Fibroblast of skin of scalp (primary cell): Measurements from ENCODE around the gene ANKRD6. TPM values are rescaled to one million over a fixed set of nuclear protein-coding genes. Genes with fewer than 3 reads are reported as not detected.
"Not testable (repeated sequence)": the region's sequence is repeated elsewhere in the genome, so short reads cannot be mapped to it uniquely, and the experiment has no call there.

ENCODE experiments used
- DNase-seq: peaks from one replicate; pipeline ENCODE4 v3.0.0-alpha.2; 2013
- polyA plus RNA-seq, 2 experiments: library from polyadenylated mRNA; unstranded; fragments of 120-200 nt; gene quantifications; one replicate each; pipeline ENCODE4 v1.2.1, GENCODE V29; 2013; ENCODE audit not compliant: insufficient read length in 2 of 2

ANKRD6 gene
- polyA plus RNA-seq (2013, experiment 1 of 2; ENCODE audit: insufficient read length) = 8.5 TPM
- polyA plus RNA-seq (2013, experiment 2 of 2; ENCODE audit: insufficient read length) = 7.1 TPM

- DNase-seq = peak; percentile 60
Measured at GRCh38 chr6:89432875-89433251, at the start of gene ANKRD6. ANKRD6 (plus strand) TSS chr6:89433152; CDS start chr6:89566977, 133,825 bp downstream.

- peak; percentile 22 for DNase-seq
Measured at GRCh38 chr6:89385156-89385667, 47.7 kb upstream of the ANKRD6 start.

- no peak for DNase-seq
Measured at GRCh38 chr6:89385846-89386245, 47.1 kb upstream of the ANKRD6 start.

DNA sequence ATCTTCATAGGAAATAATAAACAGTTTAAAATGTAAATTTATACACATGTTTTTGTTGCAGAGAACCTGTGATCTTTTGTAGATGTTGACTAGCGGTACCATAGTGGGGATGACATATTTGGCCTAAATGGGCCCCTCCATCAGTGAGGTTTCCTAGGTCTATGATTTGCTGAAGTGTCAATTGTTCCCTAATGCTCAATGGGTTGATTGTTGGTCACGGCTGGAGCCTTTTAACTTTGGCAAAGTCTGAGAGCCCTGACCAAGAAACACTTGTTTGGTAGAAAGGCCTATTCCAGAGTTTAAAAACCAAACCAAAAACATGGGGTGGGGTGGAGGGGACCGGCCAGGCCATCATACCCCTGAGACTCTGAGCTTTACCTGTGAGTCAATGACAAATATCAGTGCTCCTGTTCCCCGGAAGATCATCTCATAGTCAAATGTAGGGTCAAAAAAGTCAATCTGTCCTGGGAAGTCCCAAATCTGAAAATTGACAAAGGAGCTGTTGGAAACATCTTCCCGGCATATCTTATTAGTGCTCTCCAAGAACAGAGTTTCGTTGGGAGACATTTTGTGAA is 45.9 kb upstream of the ANKRD6 start:
- no peak for DNase-seq

DNA sequence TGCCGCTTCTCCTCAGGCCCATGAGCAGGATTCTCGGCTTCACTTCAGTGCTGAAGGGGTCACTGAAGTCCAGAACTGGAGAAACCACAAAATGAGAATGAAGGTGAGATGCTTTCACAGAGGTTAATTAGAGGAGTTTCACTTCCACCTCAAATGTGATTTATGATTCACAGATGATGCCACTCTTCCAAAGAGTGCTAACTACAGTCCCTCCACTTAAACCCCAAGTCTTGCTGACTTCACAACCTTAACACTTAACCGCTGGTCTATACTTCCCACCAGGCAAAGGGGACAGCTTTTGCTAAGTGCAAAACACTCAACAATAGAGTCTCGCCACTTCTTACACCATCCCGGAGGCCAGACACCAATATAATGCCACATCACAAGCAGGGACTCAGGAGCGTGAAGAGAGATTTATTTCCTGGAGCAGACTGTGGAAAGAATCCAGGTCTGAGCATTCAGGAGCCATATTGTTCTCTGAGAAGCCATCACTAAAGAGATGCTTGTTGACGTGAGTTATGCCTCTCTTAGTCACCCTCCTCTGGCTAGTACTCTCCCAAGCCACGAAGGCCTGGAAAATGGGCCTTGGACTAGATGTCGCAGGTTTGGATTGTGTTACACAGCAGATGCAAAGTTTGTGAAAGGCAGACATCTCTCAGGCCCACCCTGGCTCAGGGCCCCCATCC is 45.3 kb upstream of the ANKRD6 start:
- DNase-seq = no peak

GRCh38 chr6:89388846-89389245 is 44.1 kb upstream of the ANKRD6 start:
- DNase-seq = no peak

DNA sequence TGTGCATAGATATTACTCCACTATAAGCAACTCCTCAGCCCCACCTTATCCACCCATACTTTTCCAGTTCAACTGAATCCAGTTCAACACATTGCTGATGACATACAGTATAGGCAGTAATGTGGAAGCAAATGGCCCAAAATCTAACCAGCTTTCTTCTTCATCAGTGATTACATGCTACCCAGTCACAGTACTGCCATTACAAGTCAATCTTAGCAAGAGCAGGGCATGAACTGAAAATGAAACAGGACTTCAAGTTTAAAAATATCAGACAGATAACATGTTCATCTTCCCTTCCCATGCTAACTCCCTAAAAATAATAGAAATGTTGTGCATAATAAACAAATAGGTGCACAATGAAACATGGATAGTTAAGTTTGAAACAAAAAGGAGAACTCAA is 40.1 kb upstream of the ANKRD6 start:
- no peak for DNase-seq

DNA sequence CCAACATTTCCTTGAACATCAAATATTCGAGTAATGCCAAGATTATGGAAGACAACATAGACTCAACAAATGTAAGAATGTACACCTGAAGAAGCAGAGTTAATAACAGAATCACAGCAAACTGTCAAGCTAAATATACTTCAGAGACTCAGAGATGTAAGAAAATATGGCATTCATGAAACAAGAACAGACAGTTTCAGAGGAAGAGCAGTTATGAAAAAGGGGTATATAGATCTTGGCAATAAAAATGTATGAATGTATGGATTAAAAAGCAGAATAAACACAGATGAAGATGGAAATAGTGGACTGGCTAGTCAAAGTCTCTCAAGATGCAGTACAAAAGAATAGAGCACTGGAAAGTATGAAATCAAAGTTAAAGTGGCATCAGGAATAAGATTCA is 39.3 kb upstream of the ANKRD6 start:
- no peak for DNase-seq

- DNase-seq = not testable (repeated sequence)
Measured at GRCh38 chr6:89397884-89398283, 35.1 kb upstream of the ANKRD6 start.

DNA sequence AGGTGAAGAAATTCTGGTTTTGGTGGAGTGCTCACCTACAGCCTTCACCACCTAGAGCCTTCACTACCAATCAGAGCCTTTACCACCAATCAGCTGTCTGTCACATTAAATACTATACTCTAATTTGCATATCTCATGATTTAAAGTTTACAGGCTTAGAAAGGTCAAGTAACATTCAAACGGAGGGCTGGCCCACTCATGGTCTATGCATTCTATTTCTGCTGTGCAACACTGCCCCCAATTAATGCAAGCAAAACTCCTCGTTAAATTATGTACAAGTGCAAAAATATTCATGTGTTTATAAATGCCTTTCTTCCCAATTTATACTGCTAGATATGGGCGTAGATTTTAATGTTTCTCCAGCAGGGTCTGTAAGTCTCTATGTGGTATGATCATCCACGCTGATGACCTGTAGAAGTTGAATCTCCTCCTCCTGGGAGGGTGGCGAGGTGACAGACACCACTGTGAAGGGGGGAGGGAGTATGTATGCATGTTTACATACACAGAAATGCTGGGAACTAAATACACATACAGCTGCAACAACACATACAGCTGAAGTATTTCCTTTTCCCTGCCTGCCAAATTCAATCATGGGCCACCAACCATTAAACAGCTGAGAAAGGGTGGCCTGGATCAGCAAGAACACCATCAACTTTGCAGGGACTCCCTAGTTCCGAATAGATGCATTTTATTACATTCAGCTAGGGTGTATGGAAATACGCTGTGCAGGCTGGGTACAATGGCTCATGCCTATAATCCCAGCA is 34.0 kb upstream of the ANKRD6 start:
- DNase-seq = no peak

DNA sequence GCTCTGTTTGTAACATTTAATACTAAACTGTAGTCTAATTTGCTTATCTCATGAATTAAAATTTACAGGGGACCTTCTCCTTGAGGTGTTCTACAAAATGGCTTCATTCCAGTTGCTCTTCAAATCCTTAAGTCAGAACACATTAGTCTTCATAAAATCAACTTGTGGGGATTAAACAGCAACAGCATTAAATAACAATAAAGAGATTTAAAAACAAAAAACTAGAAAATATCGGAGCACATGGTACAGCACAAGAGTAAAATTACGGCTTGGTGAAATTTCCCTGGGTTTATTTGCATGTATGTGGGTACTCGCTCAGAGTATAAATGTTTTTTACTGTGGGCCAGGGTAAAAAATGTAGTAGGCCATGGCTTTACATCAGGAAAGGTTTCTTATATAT is 32.9 kb upstream of the ANKRD6 start:
- no peak for DNase-seq

DNA sequence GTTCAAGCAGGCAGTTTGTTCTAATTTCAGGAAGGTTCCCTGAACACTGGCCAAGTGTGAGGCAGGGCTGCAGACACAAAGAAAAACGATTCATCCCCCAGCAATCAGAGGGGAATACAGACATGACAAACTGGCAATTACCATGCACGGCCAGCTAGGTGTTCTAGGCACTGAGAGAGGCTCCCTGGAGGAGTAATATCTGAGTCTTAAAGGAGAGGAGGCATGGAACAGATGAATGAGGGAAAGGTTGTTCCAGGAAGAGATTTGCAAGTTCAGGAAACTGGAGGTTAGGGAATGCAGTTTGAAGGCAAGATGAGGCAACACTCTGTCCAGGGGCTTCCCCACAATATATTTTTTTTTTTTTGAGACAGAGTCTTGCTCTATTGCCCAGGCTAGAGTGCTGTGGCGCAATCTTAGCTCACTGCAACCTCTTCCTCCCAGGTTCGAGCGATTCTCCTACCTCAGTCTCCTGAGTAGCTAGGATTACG is 32.0 kb upstream of the ANKRD6 start:
- DNase-seq = no peak

DNA sequence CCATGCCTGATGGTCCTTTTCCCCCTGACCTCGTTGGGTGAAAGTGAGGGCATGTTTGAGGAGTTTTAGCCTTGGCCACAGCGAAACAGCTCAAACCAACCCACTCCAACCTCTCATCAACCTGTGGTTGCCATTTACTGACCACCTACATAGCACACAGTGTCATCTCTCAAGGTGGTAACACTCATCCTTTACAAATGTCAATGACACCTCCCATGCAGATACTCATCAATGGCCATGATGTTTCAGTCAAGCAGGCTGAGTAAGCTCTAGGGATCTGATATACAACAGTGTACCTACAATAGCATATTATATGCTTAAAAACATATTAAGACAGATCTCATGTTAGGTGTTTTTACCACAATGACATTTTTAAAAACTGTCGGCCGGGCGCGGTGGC is 30.2 kb upstream of the ANKRD6 start:
- DNase-seq = no peak

DNA sequence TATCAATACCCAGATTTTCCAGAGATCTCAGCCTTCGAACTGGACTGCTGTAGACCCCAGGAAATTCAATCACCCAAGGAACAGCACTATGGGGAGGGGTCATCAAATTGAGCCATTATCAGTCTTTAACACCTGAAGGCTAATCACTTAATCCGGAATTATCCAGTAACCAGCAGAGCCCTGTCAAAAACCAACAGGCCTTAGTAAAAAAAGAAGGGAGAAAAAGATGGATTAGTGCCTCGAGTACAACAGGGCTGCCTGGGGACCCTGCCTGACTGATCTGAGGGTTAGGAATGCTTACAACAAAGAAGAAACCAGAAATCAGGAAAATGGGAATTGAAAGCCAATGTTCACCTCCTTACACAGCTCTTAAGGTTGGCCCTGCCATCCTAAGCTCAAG is 28.4 kb upstream of the ANKRD6 start:
- DNase-seq = no peak

DNA sequence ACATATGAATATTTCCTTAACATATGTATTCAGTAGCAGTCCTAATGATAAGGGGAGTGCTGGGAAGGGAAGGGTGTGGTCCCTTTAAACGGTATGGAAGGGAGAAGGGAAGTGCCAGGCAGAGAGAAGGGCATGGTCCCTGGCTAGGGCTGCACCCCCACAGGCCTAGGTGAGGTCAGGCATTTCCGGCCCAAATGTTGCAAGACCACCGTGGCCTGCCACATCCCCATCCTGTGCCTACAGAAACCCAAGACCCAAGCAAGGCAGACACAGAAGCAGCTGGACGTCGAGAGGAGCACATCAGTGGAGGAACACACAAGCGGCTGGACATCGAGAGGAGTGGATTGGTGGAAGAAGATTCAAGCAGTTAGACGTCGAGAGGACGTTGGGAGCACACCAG is 26.8 kb upstream of the ANKRD6 start:
- no peak for DNase-seq

DNA sequence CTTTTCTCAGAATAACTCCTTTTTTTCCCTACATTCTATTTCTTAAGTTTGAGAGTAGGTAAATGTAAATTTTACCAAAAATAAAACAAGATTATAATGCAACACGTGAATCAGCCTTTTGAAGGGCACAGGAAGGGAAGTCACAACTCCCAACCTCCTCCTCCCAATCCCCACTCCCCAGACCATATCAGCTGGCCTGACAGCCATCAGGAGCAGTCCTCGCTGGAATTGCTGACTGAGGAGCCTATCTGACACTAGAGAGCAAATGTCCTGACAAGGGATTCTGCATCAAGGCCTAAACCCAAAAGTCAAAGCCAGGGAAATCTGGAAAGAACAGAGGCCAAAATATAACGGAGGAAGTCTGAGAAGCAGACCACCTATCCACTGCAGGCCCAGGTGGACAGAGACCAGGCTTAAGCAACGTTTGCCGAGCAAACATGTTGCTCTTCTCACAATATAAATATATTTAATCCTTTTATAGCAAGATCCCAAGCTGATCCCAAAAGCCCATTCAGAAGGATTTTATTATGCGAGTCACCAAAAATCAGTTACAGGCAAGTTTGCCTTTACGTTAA is 23.4 kb upstream of the ANKRD6 start:
- no peak for DNase-seq

- no peak for DNase-seq
Measured at GRCh38 chr6:89410231-89410761, 22.7 kb upstream of the ANKRD6 start.

GRCh38 chr6:89410788-89411144 is 22.2 kb upstream of the ANKRD6 start:
- DNase-seq = no peak

GRCh38 chr6:89411145-89412070 is 21.5 kb upstream of the ANKRD6 start:
- DNase-seq = no peak

DNA sequence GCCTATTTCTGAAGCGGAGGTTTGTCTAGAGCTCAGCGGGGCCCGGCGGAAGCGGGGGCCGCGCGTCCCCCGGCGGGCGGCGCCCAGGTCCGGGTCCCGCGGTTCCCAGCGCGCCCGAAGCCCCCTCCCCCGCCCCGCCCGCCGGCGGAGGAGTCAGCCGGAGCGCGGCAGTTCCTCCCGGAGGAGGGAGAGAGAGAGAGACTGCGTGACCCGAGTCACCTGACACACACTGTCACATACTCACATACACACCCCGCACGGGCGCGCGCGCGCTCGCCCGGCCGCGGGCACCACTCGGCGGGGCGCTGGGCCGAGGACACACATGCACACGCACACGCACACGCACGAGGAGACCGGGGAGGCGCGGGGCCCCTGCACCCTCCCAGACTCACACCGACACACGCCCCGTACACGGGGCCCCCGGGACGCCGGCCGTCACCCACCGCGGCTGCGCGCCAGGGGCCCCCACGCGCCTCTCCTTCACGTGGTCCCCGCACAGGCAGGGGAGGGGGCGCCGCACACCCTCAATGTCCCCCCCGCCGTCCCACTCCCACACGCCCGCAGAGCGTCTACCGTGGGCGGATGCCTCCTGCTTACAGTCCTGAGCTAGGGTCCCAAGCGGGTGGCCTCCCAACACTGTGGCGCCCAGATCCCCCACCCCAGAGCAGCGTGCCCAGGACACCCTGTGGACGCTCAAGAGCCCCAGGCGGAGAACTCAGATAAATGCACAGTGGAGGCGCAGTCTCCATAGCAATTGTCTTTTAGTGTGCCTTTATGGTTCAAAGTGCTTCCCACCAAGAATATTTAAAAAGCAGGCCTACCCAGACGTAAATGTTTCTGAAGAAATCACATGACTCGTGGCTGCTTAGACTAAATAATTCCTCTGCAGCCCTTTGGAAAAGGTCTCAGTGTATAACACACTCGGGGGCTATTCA is 20.6 kb upstream of the ANKRD6 start, which contains the start of gene RRAGD:
Gene RRAGD, minus strand, starts transcription at position 203 of the 935 bp plus-strand sequence. CDS start 280 bp downstream, outside the sequence.
- DNase-seq = peak; percentile 19
